Measurements from ENCODE around the gene HNF1B.

GRCh38 chr17:37642681-37643080, 102.2 kb downstream of the HNF1B start:
- no peak for TF ChIP-seq CTCF (IDR thresholded peaks at IDR 0.05)
- no peak for TF ChIP-seq POLR2A (IDR thresholded peaks at IDR 0.05)

All from uterus (tissue), 2 donors.